Uterus (tissue), 4 donors: ENCODE data around the gene SDE2. TPM values are rescaled to one million over a fixed set of nuclear protein-coding genes. Genes with fewer than 3 reads are reported as not detected.

ENCODE experiments used
- DNase-seq, 2 donors: peaks; one replicate each; pipeline ENCODE4 v3.0.0-alpha.2; 2019 to 2020
- H3K27ac ChIP-seq, 2 donors: fragments of 200-600 bp; sonication (generic); 1 replicate in 1 of 2; 2 replicates in 1 of 2; pipeline ENCODE4 v1.5.1; 2016 to 2018
- H3K27me3 ChIP-seq, 2 donors: fragments of 200-600 bp; sonication (generic); one replicate each; pipeline ENCODE4 v1.5.1; 2018 to 2019; ENCODE audit warnings: control low read depth in 1 of 2
- H3K36me3 ChIP-seq, 2 donors: fragments of 200-600 bp; sonication (generic); one replicate each; pipeline ENCODE4 v1.5.1; 2019; ENCODE audit warnings: control low read depth in 1 of 2
- H3K4me1 ChIP-seq, 2 donors: fragments of 200-600 bp; sonication (generic); one replicate each; pipeline ENCODE4 v1.5.1; 2018 to 2019; ENCODE audit warnings: control low read depth in 1 of 2
- H3K4me3 ChIP-seq, 2 donors: fragments of 200-600 bp; sonication (generic); 1 replicate in 1 of 2; 2 replicates in 1 of 2; pipeline ENCODE4 v1.5.1; 2018 to 2019; ENCODE audit warnings: mild to moderate bottlenecking in 1 of 2
- H3K9me3 ChIP-seq, 2 donors: fragments of 200-600 bp; sonication (generic); one replicate each; pipeline ENCODE4 v1.5.1; 2019; ENCODE audit warnings: control low read depth in 1 of 2
- CTCF ChIP-seq, 4 experiments: fragments of 200-600 bp in 2 of 4; fragments of 450-650 bp in 2 of 4; sonication (generic) in 2 of 4; IDR thresholded peaks; one replicate each; pipeline ENCODE4 v1.5.1; 2016 to 2019; ENCODE audit warnings: antibody characterized with exemption in 4 of 4, mild to moderate bottlenecking in 2 of 4, moderate library complexity in 1 of 4
- POLR2A ChIP-seq, 2 donors: fragments of 450-650 bp; IDR thresholded peaks; one replicate each; pipeline ENCODE4 v1.6.1; 2016; ENCODE audit warnings: antibody characterized with exemption in 2 of 2, mild to moderate bottlenecking in 1 of 2, moderate library complexity in 1 of 2
- intact Hi-C: fragments of 100-400 bp; cut with DNase I; formaldehyde crosslinking; loops from one replicate; pipeline ENCODE4 v1.15.1; 2023; ENCODE audit warnings: low total_unique reads
- total RNA-seq, 4 donors: library from RNA; depleted of rRNA in 3 of 4; stranded (reverse); fragments of >200 nt in 3 of 4; gene quantifications; one replicate each; pipeline versions ENCODE4 v1.1.0 to v1.2.4, GENCODE V29; 2014 to 2023
- donor health status: DM: yes; HTN: yes; CAD: no.

SDE2 gene
- total RNA-seq, 4 donors from 2014 or later: 12.3 to 41.7 (median 17.2) TPM

- no peaks in the 10 kb centered on the region for H3K9me3 ChIP-seq
- DNase-seq: no peak
- no peaks in the 10 kb centered on the region for H3K27me3 ChIP-seq
- no peak overlapping the region for H3K4me3 ChIP-seq
- H3K36me3 ChIP-seq: no peaks in the 10 kb centered on the region
- intact Hi-C loops: no loop called here
- TF ChIP-seq CTCF (IDR thresholded peaks at IDR 0.05) (no peak), POLR2A (IDR thresholded peaks at IDR 0.05) (no peak)
- H3K4me1 ChIP-seq: no peaks in the 10 kb centered on the region
- no peak overlapping the region for H3K27ac ChIP-seq
These were observed 42.3 kb upstream of the SDE2 start for GRCh38 chr1:226041419-226041818.

GRCh38 chr1:226038661-226039060 lies 39.5 kb upstream of the SDE2 start:
- TF ChIP-seq POLR2A (IDR thresholded peaks at IDR 0.05) (no peak), CTCF (IDR thresholded peaks at IDR 0.05) (no peak)
- no peaks in the 10 kb centered on the region for H3K4me1 ChIP-seq
- H3K27ac ChIP-seq: no peak overlapping the region
- no peaks in the 10 kb centered on the region for H3K9me3 ChIP-seq
- no peaks in the 10 kb centered on the region for H3K36me3 ChIP-seq
- intact Hi-C loops: no loop called here
- no peak for DNase-seq
- H3K4me3 ChIP-seq: no peak overlapping the region
- H3K27me3 ChIP-seq: no peaks in the 10 kb centered on the region

- TF ChIP-seq CTCF (IDR thresholded peaks at IDR 0.05) (no peak), POLR2A (IDR thresholded peaks at IDR 0.05) (no peak)
- DNase-seq: no peak
- Histone ChIP-seq H3K27me3 (no peaks in the 10 kb centered on the region), H3K4me1 (no peaks in the 10 kb centered on the region), H3K36me3 (no peaks in the 10 kb centered on the region), H3K4me3 (no peak overlapping the region), H3K9me3 (no peaks in the 10 kb centered on the region), H3K27ac (no peak overlapping the region)
- intact Hi-C loops: no loop called here
These were observed 36.8 kb upstream of the SDE2 start for GRCh38 chr1:226035915-226036314.

GRCh38 chr1:226034482-226034881 lies 35.3 kb upstream of the SDE2 start:
- Histone ChIP-seq H3K36me3 (no peaks in the 10 kb centered on the region), H3K27me3 (no peaks in the 10 kb centered on the region), H3K27ac (peak overlapping the region; percentile 53 to 57), H3K9me3 (no peaks in the 10 kb centered on the region), H3K4me3 (no peak overlapping the region), H3K4me1 (no peaks in the 10 kb centered on the region)
- intact Hi-C loops: no loop called here
- TF ChIP-seq CTCF (IDR thresholded peaks at IDR 0.05): no peak
- TF ChIP-seq POLR2A (IDR thresholded peaks at IDR 0.05): no peak
- peak; percentile 68 to 74 for DNase-seq

- TF ChIP-seq POLR2A (IDR thresholded peaks at IDR 0.05) (no peak), CTCF (IDR thresholded peaks at IDR 0.05) (no peak)
- Histone ChIP-seq H3K4me1 (no peaks in the 10 kb centered on the region), H3K27ac (peak overlapping the region; percentile 53 to 57)
These were observed 34.8 kb upstream of the SDE2 start for GRCh38 chr1:226033991-226034390.

More at GRCh38 chr1:226033991-226034390, 34.8 kb upstream of the SDE2 start:
- no peaks in the 10 kb centered on the region for H3K9me3 ChIP-seq
- no peaks in the 10 kb centered on the region for H3K27me3 ChIP-seq
- DNase-seq: no peak
- H3K36me3 ChIP-seq: no peaks in the 10 kb centered on the region
- intact Hi-C loops: no loop called here
- no peak overlapping the region for H3K4me3 ChIP-seq
